Mesothelial cell of epicardium (in vitro differentiated cells): ENCODE measurements around the gene PIEZO2. TPM values are rescaled to one million over a fixed set of nuclear protein-coding genes. Genes with fewer than 3 reads are reported as not detected.
"Not testable (repeated sequence)": the region's sequence is repeated elsewhere in the genome, so short reads cannot be mapped to it uniquely, and the experiment has no call there.

Experiments
- DNase-seq, 2 experiments: peaks; one replicate each; pipeline ENCODE4 v3.0.0; 2021; ENCODE audit warnings: low spot score in 2 of 2; ENCODE audit not compliant: unreplicated experiment in 2 of 2
- H3K27ac Mint-ChIP-seq: 2 replicates; pipeline ENCODE4 v1.8.0; 2021; ENCODE audit warnings: mixed read lengths
- H3K27me3 Mint-ChIP-seq: 2 replicates; pipeline ENCODE4 v1.8.0; 2021; ENCODE audit warnings: low read depth, mixed read lengths
- H3K36me3 Mint-ChIP-seq: 2 replicates; pipeline ENCODE4 v1.8.0; 2021; ENCODE audit warnings: mixed read lengths
- H3K4me1 Mint-ChIP-seq: 2 replicates; pipeline ENCODE4 v1.8.0; 2021; ENCODE audit warnings: mixed read lengths
- H3K4me3 Mint-ChIP-seq: 2 replicates; pipeline ENCODE4 v1.8.0; 2021; ENCODE audit warnings: mild to moderate bottlenecking, moderate library complexity, mixed read lengths
- H3K9me3 Mint-ChIP-seq: 2 replicates; pipeline ENCODE4 v1.8.0; 2021; ENCODE audit warnings: mixed read lengths
- total RNA-seq: library from RNA; stranded (reverse); gene quantifications from 3 replicates; pipeline ENCODE4 v1.2.1, GENCODE V29; 2021
- TF ChIP-seq, protein P1 (sequence below): fragments of 200-600 bp; sonication (generic); IDR thresholded peaks from one replicate; pipeline ENCODE4 v1.5.0; 2021; ENCODE audit warnings: antibody characterized with exemption; ENCODE audit not compliant: unreplicated experiment

The PIEZO2 gene
- total RNA-seq, 1 donor from 2014 or later = 36.7 TPM

- Mint-ChIP-seq H3K36me3 (no peaks in the 10 kb centered on the region), H3K9me3 (peaks cover 3% of the 10 kb centered on the region), H3K4me3 (no peak overlapping the region), H3K27ac (no peak overlapping the region), H3K4me1 (peaks cover 26% of the 10 kb centered on the region), H3K27me3 (no peaks in the 10 kb centered on the region)
- no peak for DNase-seq
- TF ChIP-seq, protein P1, sequence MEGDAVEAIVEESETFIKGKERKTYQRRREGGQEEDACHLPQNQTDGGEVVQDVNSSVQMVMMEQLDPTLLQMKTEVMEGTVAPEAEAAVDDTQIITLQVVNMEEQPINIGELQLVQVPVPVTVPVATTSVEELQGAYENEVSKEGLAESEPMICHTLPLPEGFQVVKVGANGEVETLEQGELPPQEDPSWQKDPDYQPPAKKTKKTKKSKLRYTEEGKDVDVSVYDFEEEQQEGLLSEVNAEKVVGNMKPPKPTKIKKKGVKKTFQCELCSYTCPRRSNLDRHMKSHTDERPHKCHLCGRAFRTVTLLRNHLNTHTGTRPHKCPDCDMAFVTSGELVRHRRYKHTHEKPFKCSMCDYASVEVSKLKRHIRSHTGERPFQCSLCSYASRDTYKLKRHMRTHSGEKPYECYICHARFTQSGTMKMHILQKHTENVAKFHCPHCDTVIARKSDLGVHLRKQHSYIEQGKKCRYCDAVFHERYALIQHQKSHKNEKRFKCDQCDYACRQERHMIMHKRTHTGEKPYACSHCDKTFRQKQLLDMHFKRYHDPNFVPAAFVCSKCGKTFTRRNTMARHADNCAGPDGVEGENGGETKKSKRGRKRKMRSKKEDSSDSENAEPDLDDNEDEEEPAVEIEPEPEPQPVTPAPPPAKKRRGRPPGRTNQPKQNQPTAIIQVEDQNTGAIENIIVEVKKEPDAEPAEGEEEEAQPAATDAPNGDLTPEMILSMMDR = no peak
These were observed 28.0 kb upstream of the PIEZO2 start for GRCh38 chr18:11177382-11177781.

GRCh38 chr18:11176481-11176881 is 27.1 kb upstream of the PIEZO2 start:
- H3K4me1 Mint-ChIP-seq = peaks cover 26% of the 10 kb centered on the region
- H3K4me3 Mint-ChIP-seq = no peak overlapping the region
- H3K27me3 Mint-ChIP-seq = no peaks in the 10 kb centered on the region
- TF ChIP-seq, protein P1 = no peak
- no peak for DNase-seq
- peaks cover 4% of the 10 kb centered on the region for H3K9me3 Mint-ChIP-seq
- H3K27ac Mint-ChIP-seq = peak overlapping the region; percentile 87
- no peaks in the 10 kb centered on the region for H3K36me3 Mint-ChIP-seq

- no peak overlapping the region for H3K4me3 Mint-ChIP-seq
- H3K9me3 Mint-ChIP-seq = peaks cover 4% of the 10 kb centered on the region
- peaks cover 26% of the 10 kb centered on the region for H3K4me1 Mint-ChIP-seq
- H3K27me3 Mint-ChIP-seq = no peaks in the 10 kb centered on the region
- H3K36me3 Mint-ChIP-seq = no peaks in the 10 kb centered on the region
- TF ChIP-seq, protein P1 = no peak
- peak overlapping the region; percentile 87 for H3K27ac Mint-ChIP-seq
- DNase-seq = no peak
These were observed 26.1 kb upstream of the PIEZO2 start for GRCh38 chr18:11175266-11175979.

DNA sequence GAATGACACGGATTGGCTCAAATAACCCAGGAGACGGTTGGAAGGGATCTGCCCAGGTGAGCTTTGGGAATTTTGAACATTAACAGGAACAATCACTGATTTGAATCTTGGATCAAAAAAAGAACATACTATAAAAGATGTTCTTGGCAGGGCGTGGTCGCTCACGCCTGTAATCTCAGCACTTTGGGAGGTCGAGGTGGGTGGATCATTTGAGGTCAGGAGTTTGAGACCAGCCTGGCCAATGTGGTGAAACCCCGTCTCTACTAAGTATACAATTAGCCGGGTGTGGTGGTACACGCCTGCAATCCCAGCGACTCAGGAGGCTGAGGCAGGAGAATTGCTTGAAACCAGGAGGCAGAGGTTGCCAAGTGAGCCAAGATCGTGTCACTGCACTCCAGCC is 24.8 kb upstream of the PIEZO2 start:
- DNase-seq, H3K36me3 Mint-ChIP-seq, H3K27ac Mint-ChIP-seq, H3K27me3 Mint-ChIP-seq, H3K4me3 Mint-ChIP-seq, H3K9me3 Mint-ChIP-seq: not testable (repeated sequence)
- peaks cover 26% of the 10 kb centered on the region for H3K4me1 Mint-ChIP-seq

DNA sequence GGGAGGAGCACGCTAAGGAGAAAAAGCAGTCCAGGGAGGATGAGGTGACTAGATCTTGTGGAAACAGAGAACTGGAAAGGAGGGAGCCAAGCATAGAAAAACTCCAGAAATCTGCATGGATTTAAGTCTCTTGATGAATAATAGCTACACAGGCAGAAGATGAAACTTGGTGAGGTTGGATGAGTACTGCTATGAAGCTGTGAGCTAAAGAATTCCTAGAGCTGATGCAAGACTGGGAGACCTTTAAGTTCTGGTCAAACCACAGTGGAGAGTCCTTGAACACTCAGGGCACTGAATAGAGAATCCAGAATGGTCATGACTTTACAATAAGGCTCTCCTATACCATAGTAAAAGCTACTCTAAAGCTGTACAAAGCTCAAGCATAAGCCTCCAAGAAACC is 18.4 kb upstream of the PIEZO2 start:
- Mint-ChIP-seq H3K36me3 (no peaks in the 10 kb centered on the region), H3K27ac (no peak overlapping the region), H3K4me1 (peaks cover 11% of the 10 kb centered on the region), H3K9me3 (peaks cover 12% of the 10 kb centered on the region), H3K27me3 (no peaks in the 10 kb centered on the region), H3K4me3 (no peak overlapping the region)
- DNase-seq = no peak
- TF ChIP-seq, protein P1 = no peak

- peaks cover 12% of the 10 kb centered on the region for H3K4me1 Mint-ChIP-seq
- peaks cover 8% of the 10 kb centered on the region for H3K9me3 Mint-ChIP-seq
- no peak overlapping the region for H3K27ac Mint-ChIP-seq
- H3K36me3 Mint-ChIP-seq = no peaks in the 10 kb centered on the region
- H3K27me3 Mint-ChIP-seq = no peaks in the 10 kb centered on the region
- TF ChIP-seq, protein P1 = no peak
- H3K4me3 Mint-ChIP-seq = no peak overlapping the region
- DNase-seq = no peak
These were observed 16.6 kb upstream of the PIEZO2 start for GRCh38 chr18:11165952-11166351.
